NCI-H524 treated with DMSO at 0.1 percent for 48 hours (cell line): ENCODE data around the gene SLC49A4.

ENCODE experiments used
- DNase-seq: peaks from one replicate; lab custom pipeline; 2025; lab: John Stamatoyannopoulos, UW

The SLC49A4 gene

GRCh38 chr3:122858373-122858772, 63.5 kb downstream of the SLC49A4 start:
- DNase-seq = no peak

GRCh38 chr3:122859021-122859805, 64.3 kb downstream of the SLC49A4 start:
- DNase-seq = no peak

GRCh38 chr3:122862381-122862780, 67.5 kb downstream of the SLC49A4 start:
- no peak for DNase-seq

GRCh38 chr3:122864498-122864897, 69.6 kb downstream of the SLC49A4 start:
- no peak for DNase-seq

DNA sequence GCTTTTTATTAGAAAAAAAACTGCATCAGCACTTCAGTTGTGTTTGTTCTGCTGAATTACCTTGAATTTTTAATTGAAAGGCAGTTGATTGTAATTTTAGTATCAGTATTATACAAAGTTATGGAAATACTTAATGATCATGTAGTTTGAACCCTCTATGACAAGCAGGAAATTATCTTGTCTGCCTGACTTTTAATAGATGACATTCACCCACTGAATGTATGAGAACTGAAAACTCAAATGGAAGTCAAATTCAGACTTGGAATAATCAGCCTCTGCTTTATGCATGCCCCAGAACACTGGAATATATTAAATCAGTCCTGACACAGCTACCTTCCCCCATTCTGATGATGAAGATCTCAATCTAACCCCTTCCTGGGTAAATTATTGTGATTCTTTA, 73.5 kb downstream of the SLC49A4 start:
- no peak for DNase-seq

GRCh38 chr3:122873741-122874515, 79.1 kb downstream of the SLC49A4 start:
- DNase-seq = peak; percentile 33

GRCh38 chr3:122875547-122876127, 80.8 kb downstream of the SLC49A4 start:
- no peak for DNase-seq

- DNase-seq = no peak
Observed at GRCh38 chr3:122880173-122880572, 85.3 kb downstream of the SLC49A4 start.

DNA sequence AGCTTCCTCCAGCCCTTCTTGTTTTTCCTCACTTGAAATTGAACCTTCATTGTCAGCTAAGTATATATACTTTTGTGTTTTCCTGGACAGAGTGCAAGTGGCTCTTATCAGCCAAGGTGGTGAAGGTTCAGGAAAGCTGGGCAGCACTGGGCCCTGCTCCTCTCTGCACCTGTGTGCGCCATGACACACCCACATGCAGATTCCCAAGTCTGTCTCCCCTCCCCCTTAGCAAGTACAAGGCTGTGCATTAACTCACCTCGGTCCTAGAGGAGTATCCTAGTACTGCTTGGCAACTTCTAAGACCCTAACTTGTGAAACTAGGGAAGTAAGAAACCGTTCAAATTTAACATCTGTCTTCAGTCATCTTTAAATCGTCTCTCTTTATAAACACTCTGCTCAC, 85.8 kb downstream of the SLC49A4 start:
- DNase-seq = no peak

DNA sequence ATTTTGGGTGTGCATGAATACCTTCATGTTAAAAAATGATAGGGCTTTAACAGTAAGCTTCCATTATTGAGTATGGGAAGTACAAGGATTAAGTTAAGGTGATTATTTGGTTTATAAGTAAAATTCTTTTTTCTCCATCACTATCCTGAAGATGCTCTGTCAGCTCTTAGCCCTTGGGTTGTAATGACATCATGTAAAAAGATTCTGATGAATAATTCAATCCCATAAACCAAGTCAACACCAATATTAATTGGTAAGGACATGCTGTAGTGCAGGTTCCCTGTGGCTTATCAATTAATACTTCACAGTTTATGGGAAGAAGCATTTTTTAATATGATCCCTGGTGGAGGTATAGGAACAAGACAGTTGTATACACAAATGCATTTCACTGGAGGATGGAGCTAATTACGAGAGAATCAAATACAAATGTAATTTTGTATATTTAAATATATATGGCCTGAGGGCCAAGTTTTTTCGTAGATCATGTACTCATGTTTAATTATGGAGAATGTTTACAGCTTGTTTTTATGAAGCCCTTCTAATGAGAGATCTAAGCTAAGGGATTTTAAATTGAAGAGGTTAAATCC, 87.6 kb downstream of the SLC49A4 start:
- no peak for DNase-seq

GRCh38 chr3:122886251-122886650, 91.4 kb downstream of the SLC49A4 start:
- DNase-seq = no peak

- DNase-seq = no peak
Observed at GRCh38 chr3:122886946-122887345, 92.1 kb downstream of the SLC49A4 start.

DNA sequence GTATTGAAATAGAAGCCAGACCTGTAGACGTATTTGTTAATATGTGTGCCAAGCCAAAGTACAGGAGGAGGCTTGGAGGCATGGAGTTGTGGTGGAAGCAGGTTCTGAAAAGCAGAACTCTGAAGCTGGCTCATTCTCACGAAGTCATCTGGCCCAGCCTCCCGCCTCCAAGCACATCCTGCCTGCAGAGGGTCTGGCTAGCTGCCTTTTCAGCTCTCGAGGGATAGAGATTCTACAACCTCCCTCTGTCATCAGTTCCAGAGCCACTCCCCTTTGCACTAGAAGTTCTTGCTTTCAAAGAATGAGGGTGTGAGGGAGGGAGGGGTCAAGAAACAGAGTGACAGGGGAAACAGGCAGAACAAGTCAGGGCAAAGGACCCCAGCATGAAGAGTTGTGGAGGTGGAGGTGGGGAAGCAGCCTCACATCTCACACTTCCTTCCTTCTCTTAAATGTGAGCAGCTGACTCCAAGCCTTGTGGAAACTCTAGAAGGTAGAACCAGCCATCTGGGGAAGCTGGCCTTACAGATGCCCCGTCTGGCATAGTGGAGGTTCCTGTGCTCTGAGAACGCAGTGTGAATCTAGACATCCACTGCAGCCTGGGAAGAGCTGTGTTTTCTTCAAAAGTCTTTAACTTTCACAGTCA, 95.3 kb downstream of the SLC49A4 start:
- DNase-seq = no peak

DNA sequence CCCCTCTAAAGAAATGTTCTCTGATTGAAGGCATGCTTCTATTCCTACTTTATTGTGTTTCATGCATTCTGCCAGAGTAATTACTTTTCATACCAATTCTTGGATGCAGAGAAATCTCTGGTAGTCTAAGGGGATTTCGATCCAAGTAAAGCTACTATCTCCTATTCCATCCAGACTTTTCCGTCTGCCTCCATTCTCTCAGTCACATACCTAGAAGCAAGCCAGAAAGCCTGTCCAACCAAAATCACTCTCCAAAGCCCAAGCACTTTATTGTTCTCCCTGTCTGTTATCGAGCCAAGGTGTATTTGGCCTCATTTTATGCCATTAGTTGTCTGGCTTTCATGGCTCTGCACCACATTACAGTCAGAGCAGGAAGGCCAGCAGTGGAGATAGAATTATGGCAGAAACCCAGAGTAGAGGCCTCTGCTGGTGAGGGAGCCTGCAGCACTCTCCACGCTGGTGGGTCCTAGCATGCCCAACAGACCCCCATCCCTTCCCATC, 95.9 kb downstream of the SLC49A4 start:
- DNase-seq = no peak

GRCh38 chr3:122892118-122892960, 97.5 kb downstream of the SLC49A4 start:
- DNase-seq = no peak

DNA sequence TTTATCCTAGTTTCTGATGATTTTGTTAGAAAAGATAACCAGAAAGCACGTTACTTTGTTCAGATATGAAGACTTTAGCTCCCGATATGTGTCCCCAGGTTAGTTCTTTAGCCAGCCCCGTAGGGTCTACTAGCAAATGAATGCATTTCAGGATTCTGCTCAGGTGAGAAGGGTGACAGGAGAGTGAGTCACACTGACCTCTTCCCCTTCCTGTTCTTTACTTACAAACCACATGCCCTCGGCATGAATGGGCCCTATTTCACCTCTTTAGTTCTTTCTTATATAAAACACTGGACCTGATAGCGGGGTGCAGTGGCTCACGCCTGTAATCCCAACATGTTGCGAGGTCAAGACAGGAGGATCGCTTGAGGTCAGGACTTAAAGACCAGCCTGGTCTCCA, 98.4 kb downstream of the SLC49A4 start:
- DNase-seq = no peak

- DNase-seq = no peak
Observed at GRCh38 chr3:122893754-122894668, 99.1 kb downstream of the SLC49A4 start.

DNA sequence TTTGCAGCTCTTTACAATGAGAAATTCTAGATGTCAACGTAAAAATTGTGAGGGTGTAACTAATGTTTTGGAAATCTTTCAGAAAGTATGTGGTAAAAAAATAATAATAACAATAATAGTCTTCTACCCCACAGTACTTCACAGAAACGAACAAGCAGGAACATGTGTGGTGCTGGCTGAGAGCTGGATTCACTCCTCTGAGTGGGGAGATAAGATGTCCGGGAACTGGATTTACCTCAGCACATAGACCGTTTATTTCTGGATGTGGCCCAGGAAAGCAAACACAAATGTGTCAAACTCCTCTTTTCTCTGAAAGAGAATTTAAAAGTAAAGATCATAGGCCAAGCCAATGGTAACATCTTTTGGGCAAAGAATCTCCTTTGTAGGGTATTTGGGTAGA, 103.4 kb downstream of the SLC49A4 start:
- no peak for DNase-seq

GRCh38 chr3:122902326-122902725, 107.5 kb downstream of the SLC49A4 start:
- no peak for DNase-seq

DNA sequence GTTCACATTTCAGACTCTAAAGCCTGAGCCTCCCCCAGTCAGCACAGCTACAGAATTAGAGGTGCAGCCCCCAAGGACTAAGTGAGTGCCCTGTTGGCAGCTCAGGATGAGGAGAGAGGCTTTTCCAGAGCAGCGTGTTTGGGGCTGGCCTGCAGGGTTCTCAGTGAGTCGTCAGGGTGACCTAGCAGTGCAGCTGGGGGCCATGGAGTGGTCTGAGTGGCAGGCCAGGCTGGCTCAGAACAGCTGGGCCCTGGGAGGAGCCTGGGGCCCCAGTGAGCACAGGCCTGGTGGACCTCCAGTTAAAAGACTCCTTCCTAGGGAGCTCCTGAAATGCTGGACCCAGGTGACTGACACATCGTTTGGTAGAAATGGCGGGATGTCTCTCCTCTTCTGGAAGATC, 108.3 kb downstream of the SLC49A4 start:
- DNase-seq = no peak
